ENCODE data around the gene PHLPP1.

Gene PHLPP1

GRCh38 chr18:62937065-62937464, 221.7 kb downstream of the PHLPP1 start:
- no peak overlapping the region for H3K27ac ChIP-seq (ENCODE audit: extremely low read depth, low read depth, low read length)
- ChIA-PET CTCF (interaction anchor here (0.6 kb wide), 1 partner anchor 21 kb away, joined by 3 read pairs; no protein-coding TSS in a partner anchor), POLR2A (no interaction called here)
- H3K4me3 ChIP-seq (ENCODE audit: low read depth, low read length) = no peak overlapping the region
- no peaks in the 10 kb centered on the region for H3K9me3 ChIP-seq (ENCODE audit: control insufficient read depth, insufficient read depth, low read depth, low read length)
- peaks cover 0 to 2% of the 10 kb centered on the region in 2 experiments; a peak in 1 of 3 replicates for H3K36me3 ChIP-seq (ENCODE audit: control insufficient read depth in 2 of 2, insufficient read depth in 1 of 2, low read length in 2 of 2)
- TF ChIP-seq ZNF16 (tag by site-specific recombination; IDR thresholded peaks at IDR 0.05; ENCODE audit: low read depth) = no peak
- TF ChIP-seq ZBTB11 (tag by site-specific recombination; conservative IDR thresholded peaks at IDR 0.05; ENCODE audit: low read depth) = no peak
- H3K4me1 ChIP-seq (ENCODE audit: control insufficient read depth, insufficient read depth, low read length) = peaks cover 13% of the 10 kb centered on the region; the same call in 1 of the 2 replicates

GRCh38 chr18:62938006-62938405, 222.7 kb downstream of the PHLPP1 start:
- no peak overlapping the region for H3K4me3 ChIP-seq (ENCODE audit: low read depth, low read length)
- peaks cover 13% of the 10 kb centered on the region; the same call in 1 of the 2 replicates for H3K4me1 ChIP-seq (ENCODE audit: control insufficient read depth, insufficient read depth, low read length)
- CTCF ChIA-PET = interaction anchor here (0.6 kb wide), 1 partner anchor 20 kb away, joined by 3 read pairs; no protein-coding TSS in a partner anchor
- peaks cover 0 to 3% of the 10 kb centered on the region in 2 experiments; a peak in 1 of 3 replicates for H3K36me3 ChIP-seq (ENCODE audit: control insufficient read depth in 2 of 2, insufficient read depth in 1 of 2, low read length in 2 of 2)
- TF ChIP-seq ZNF544 (tag by site-specific recombination; IDR thresholded peaks at IDR 0.05) (no peak), ZNF404 (tag by site-specific recombination; IDR thresholded peaks at IDR 0.05) (no peak), ZNF202 (tag by site-specific recombination; IDR thresholded peaks at IDR 0.05; ENCODE audit: borderline replicate concordance) (no peak), ZNF24 (tag by site-specific recombination; IDR thresholded peaks at IDR 0.05) (no peak), YY1 (tag by site-specific recombination; IDR thresholded peaks at IDR 0.05) (no peak), ZNF449 (tag by site-specific recombination; IDR thresholded peaks at IDR 0.05) (no peak), ZNF704 (tag by site-specific recombination; IDR thresholded peaks at IDR 0.05) (no peak), ZNF157 (tag by site-specific recombination; IDR thresholded peaks at IDR 0.05) (no peak), ZNF560 (tag by site-specific recombination; IDR thresholded peaks at IDR 0.05; ENCODE audit: borderline replicate concordance) (no peak), REST (tag by site-specific recombination; IDR thresholded peaks at IDR 0.05) (no peak)
- POLR2A ChIA-PET = no interaction called here
- H3K27ac ChIP-seq (ENCODE audit: extremely low read depth, low read depth, low read length) = no peak overlapping the region
- H3K9me3 ChIP-seq (ENCODE audit: control insufficient read depth, insufficient read depth, low read depth, low read length) = no peaks in the 10 kb centered on the region
